ENCODE results near the gene ENDOV. TPM values are rescaled to one million over a fixed set of nuclear protein-coding genes. Genes with fewer than 3 reads are reported as not detected.
A peak's percentile ranks its signal among the peaks of the same experiment; 100 is the strongest.

The ENDOV gene
- total RNA-seq, 2 experiments from 2014 or later, result 10.1 to 12.0 TPM

DNA sequence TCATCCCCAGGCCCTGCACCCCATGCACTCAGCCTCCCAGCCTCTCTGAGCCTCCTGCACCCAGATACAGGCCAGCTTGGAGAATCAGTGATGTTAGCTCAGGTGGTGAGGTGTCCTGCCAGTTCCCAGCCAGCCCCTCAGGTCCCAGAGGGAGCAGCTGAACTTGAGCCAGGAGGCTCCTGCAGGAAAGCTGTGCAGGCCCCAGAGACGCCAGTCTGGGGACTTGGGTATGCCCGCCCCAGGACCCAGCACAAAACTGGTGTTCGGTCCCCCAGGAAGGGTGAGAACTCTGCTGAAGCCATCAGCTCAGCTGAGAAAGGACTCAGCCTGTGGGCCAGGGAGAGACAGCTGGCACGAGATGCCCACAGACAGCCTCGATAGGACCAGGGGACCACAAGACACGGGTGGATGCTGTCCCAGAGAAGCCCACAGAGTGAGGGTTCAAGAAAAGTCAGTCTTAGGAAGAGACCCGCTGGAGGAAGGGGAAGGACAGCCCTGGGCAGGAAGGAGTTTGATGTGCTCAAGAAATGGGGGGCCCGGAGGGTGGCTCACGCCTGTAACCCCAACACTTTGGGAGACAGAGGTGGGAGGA is 11.0 kb downstream of the ENDOV start:
- ChIA-PET CTCF (interaction anchor here (1.4 to 3.0 kb wide), 2 partner anchors 555 to 597 kb away, joined by 3 to 15 read pairs; no protein-coding TSS in a partner anchor), POLR2A (no interaction called here)
- ATAC-seq (ENCODE audit: poor library complexity) (no peak), DNase-seq (peak in 1 of 14 experiments; percentile 22)
- Histone ChIP-seq H3K4me1 (ENCODE audit: insufficient read depth, low read length) (peaks cover 20% of the 10 kb centered on the region), H3K9me3 (ENCODE audit: control insufficient read depth in 1 of 2, insufficient read depth in 1 of 2, low read length in 2 of 2) (no peaks in the 10 kb centered on the region), H3K27me3 (ENCODE audit: control insufficient read depth in 1 of 2, insufficient read depth in 2 of 2, low read length in 2 of 2) (no peaks in the 10 kb centered on the region), H3K4me3 (ENCODE audit: low read length) (no peak overlapping the region), H3K27ac (ENCODE audit: low read depth in 1 of 2, low read length in 2 of 2) (no peak overlapping the region), H3K36me3 (ENCODE audit: insufficient read depth, low read length) (no peaks in the 10 kb centered on the region)
- no peaks in the 10 kb centered on the region for H3K36me3 Mint-ChIP-seq (ENCODE audit: low read depth)
- no peak for TF ChIP-seq CTCF (IDR thresholded peaks at IDR 0.05)
- H3K4me3 Mint-ChIP-seq, result no peak overlapping the region
- intact Hi-C loops (cut with DNase I, micrococcal nuclease), result loop anchor here (2.0 kb wide), 2 partner anchors 675 to 677 kb away; no protein-coding TSS in a partner anchor
- no peaks in the 10 kb centered on the region for H3K9me3 Mint-ChIP-seq
- H3K4me1 Mint-ChIP-seq (ENCODE audit: low read depth), result peaks cover 5% of the 10 kb centered on the region
- no peak overlapping the region for H3K27ac Mint-ChIP-seq
- H3K27me3 Mint-ChIP-seq, result no peaks in the 10 kb centered on the region

GRCh38 chr17:80426671-80427326 is 11.8 kb downstream of the ENDOV start:
- CTCF ChIA-PET, result interaction anchor here (0.6 to 3.0 kb wide), 22 partner anchors 10 to 812 kb away, joined by 3 to 15 read pairs (median 4); partner anchors contain the start of genes ENDOV, NDUFAF8, NPTX1 and TEPSIN
- DNase-seq (peak; percentile 74 to 94 (median 84)), ATAC-seq (ENCODE audit: poor library complexity) (peak; percentile 98)
- no peaks in the 10 kb centered on the region for H3K27me3 ChIP-seq (ENCODE audit: control insufficient read depth in 1 of 2, insufficient read depth in 2 of 2, low read length in 2 of 2)
- intact Hi-C loops (cut with DNase I, micrococcal nuclease), result loop anchor here (1.0 to 2.0 kb wide), 6 partner anchors 149 to 676 kb away; no protein-coding TSS in a partner anchor
- no peak overlapping the region for H3K27ac ChIP-seq (ENCODE audit: low read depth in 1 of 2, low read length in 2 of 2)
- Mint-ChIP-seq H3K36me3 (ENCODE audit: low read depth) (no peaks in the 10 kb centered on the region), H3K27ac (no peak overlapping the region), H3K27me3 (no peaks in the 10 kb centered on the region), H3K4me3 (no peak overlapping the region), H3K9me3 (no peaks in the 10 kb centered on the region), H3K4me1 (ENCODE audit: low read depth) (peaks cover 5% of the 10 kb centered on the region)
- POLR2A ChIA-PET, result interaction anchor here (0.7 to 1.7 kb wide), 4 partner anchors 150 to 543 kb away, joined by 3 to 11 read pairs (median 3); no protein-coding TSS in a partner anchor
- H3K36me3 ChIP-seq (ENCODE audit: insufficient read depth, low read length), result no peaks in the 10 kb centered on the region
- no peaks in the 10 kb centered on the region for H3K9me3 ChIP-seq (ENCODE audit: control insufficient read depth in 1 of 2, insufficient read depth in 1 of 2, low read length in 2 of 2)
- TF ChIP-seq CTCF (IDR thresholded peaks at IDR 0.05), result peak; percentile 92
- no peak overlapping the region for H3K4me3 ChIP-seq (ENCODE audit: low read length)
- peaks cover 20% of the 10 kb centered on the region for H3K4me1 ChIP-seq (ENCODE audit: insufficient read depth, low read length)

DNA sequence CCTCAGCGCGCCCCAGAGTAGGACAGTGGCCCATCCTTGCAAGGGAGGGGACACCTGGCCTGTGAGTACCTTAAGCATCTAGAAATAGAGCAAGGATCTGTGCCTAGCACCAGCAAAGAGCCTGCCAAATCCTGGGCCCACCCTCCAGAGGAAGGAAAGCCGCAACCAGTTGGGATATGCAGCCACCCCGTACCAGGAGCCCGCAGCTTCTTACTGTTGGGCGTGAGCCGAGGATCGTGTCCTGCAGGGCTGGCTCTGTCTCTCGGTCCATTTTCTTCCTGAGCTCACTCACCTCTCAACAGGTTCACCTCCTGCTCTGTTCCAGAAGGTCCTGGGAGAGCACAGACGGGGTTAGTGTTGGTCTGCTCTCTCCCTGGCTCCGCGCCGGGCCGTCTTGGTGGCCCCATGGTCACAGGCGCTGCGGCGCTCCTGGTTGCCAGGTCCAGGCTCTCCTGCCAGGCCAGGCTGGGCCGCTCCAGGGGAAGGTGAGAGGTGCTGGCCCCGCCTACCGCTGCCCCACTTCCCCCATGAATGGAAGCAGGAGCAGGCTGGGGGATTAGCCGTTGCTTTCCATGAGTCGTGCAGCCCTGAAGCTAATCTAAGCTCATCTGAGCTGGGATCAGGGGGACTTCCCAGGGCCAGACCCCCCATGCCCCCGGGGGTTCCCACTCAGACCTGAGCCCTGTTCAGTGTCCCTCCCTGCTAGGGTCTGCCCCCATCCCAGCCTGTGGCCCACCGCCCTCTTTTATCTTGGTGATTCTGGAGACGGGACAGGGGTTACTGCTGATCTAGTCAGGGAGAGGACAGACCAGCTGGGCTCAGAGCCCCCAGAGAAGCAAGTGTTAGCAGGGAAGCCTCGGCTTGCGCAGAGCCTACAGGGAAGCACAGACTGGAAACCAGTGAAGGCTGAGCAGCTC is 12.7 kb downstream of the ENDOV start:
- ChIA-PET POLR2A (interaction anchor here (0.7 to 1.7 kb wide), 4 partner anchors 150 to 542 kb away, joined by 3 to 11 read pairs (median 3); no protein-coding TSS in a partner anchor), CTCF (interaction anchor here (0.6 to 3.0 kb wide), 23 partner anchors 9 to 811 kb away, joined by 3 to 15 read pairs (median 4); partner anchors contain the start of genes ENDOV, NDUFAF8, NPTX1 and TEPSIN)
- H3K27me3 Mint-ChIP-seq, result no peaks in the 10 kb centered on the region
- H3K36me3 Mint-ChIP-seq (ENCODE audit: low read depth), result no peaks in the 10 kb centered on the region
- Histone ChIP-seq H3K4me1 (ENCODE audit: insufficient read depth, low read length) (peaks cover 20% of the 10 kb centered on the region), H3K4me3 (ENCODE audit: low read length) (no peak overlapping the region), H3K27me3 (ENCODE audit: control insufficient read depth in 1 of 2, insufficient read depth in 2 of 2, low read length in 2 of 2) (no peaks in the 10 kb centered on the region), H3K9me3 (ENCODE audit: control insufficient read depth in 1 of 2, insufficient read depth in 1 of 2, low read length in 2 of 2) (no peaks in the 10 kb centered on the region), H3K36me3 (ENCODE audit: insufficient read depth, low read length) (no peaks in the 10 kb centered on the region), H3K27ac (ENCODE audit: low read depth in 1 of 2, low read length in 2 of 2) (no peak overlapping the region)
- H3K4me1 Mint-ChIP-seq (ENCODE audit: low read depth), result peaks cover 5% of the 10 kb centered on the region
- H3K9me3 Mint-ChIP-seq, result no peaks in the 10 kb centered on the region
- intact Hi-C loops (cut with DNase I, micrococcal nuclease), result loop anchor here (1.0 to 2.0 kb wide), 6 partner anchors 148 to 675 kb away; no protein-coding TSS in a partner anchor
- H3K27ac Mint-ChIP-seq, result no peak overlapping the region
- no peak for TF ChIP-seq CTCF (IDR thresholded peaks at IDR 0.05)
- DNase-seq (peak in 1 of 14 experiments; percentile 35), ATAC-seq (ENCODE audit: poor library complexity) (no peak)
- H3K4me3 Mint-ChIP-seq, result no peak overlapping the region

Measured in CD4-positive, alpha-beta T cell (primary cell).